Hematopoietic multipotent progenitor cell treated with erythropoietin and hydrocortisone succinate and interleukin-3 and kit ligand, for 8 days (in vitro differentiated cells): ENCODE measurements around the gene KRT32.
A peak's percentile ranks its signal among the peaks of the same experiment; 100 is the strongest.

Source experiments
- DNase-seq: peaks from one replicate; pipeline ENCODE4 v3.0.0-alpha.2; 2015

KRT32 gene

DNA sequence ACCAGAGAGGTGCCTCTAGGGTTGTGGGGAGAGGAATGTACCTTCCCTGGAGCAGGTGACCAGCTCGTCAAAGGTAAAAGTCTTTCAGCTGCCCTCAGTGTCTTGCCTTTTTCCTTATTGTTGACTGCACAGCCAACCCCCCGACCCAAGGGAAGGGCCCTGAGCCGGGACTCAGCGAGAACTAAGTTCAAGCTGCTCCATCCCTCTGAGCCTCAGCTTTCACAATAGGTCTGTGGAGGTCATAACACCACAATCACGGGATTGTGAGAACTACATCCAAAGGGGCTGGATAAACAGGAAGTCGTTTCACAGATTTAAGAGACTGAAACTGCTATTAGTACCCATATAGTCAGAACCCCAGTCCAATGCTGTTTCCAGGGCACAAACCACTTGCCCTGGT, 25.2 kb upstream of the KRT32 start:
- DNase-seq, result no peak

DNA sequence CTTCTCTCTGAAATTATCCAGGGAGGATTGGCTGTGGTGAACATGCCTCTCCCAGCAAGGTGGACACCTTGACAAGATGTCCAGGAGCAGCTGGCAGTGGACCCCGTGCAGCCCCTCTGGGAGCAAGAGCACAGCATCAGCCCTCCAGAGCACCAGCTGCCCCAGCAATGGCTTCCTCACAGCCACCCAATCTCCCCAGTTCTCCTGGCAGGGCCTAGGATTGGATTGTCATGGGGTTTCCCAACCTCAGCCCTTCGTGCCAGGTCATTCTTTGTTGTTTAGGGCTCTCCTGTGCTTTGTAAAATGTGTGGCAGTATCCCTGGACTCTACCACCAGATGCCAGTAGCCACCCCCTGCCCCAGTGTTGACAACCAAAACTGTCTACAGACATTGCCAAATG, 24.3 kb upstream of the KRT32 start:
- no peak for DNase-seq

DNA sequence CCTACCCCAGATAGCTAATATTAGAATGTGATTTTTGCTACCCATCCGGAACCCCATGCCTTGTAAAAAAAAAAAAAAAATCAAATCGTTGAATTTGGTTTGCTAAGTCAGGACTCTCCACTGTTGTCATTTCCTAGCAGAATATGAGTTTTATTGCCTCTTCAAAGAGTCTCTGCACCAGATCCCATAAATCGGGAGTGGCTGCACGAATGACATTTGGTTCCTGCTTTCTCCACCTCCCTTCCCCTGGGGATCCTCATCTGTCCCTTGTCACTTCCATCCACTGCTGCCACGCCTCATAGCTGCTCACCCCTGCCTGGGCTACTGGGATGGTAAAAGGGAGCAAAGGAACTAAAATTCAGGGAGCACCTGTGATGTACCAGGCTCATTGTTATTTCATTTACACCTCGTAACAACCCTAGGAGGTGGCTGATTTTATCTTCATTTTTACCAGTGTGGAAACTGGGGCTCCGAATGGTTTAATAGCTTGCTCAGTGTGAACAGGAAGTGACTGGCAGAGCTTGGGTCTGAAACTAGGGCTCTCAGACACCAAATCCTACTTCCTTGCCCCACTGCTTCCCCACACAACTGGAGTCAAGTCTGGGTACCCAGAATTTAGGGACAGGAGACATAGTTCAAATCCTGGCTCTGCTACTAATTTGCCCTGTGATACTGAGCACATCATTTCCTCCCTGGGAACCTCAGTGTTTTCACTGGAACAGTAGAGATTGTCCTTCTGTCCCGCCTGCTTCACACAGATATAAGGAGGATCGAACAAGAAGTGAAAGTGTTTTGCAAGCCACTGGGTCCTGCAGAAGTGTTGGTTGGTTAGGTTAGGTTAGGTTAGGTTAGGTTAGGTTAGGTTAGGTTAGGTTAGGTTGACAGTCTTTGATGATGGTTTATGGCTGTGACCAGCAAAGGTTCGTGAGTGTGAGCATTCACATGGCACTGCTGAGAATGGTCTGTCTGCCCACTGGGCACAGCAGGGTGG, 23.1 kb upstream of the KRT32 start:
- no peak for DNase-seq

DNA sequence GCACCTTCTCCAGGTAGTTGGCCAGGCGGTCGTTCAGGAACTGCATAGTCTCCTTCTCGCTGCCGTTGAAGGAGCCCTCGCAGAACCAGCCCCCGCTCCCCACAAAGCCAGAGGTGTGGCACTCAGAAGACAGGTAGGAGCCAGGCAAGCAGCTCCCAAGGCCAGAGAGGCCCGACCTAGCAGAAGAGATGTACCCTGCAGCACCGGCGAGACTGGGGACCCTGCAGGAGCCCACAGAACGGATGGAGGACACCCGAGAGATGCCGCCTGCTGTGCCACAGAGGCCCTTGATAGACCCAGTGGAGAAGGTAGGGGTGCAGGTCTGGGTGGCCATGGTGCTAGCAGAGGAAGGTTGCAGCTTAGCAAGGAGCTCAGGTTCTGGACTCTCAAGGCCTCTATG, 22.3 kb upstream of the KRT32 start, which contains the start of gene KRT36:
KRT36 (minus strand) TSS at position 380 of the 400 bp plus-strand sequence; CDS start at position 334, 46 bp downstream.
- no peak for DNase-seq

DNA sequence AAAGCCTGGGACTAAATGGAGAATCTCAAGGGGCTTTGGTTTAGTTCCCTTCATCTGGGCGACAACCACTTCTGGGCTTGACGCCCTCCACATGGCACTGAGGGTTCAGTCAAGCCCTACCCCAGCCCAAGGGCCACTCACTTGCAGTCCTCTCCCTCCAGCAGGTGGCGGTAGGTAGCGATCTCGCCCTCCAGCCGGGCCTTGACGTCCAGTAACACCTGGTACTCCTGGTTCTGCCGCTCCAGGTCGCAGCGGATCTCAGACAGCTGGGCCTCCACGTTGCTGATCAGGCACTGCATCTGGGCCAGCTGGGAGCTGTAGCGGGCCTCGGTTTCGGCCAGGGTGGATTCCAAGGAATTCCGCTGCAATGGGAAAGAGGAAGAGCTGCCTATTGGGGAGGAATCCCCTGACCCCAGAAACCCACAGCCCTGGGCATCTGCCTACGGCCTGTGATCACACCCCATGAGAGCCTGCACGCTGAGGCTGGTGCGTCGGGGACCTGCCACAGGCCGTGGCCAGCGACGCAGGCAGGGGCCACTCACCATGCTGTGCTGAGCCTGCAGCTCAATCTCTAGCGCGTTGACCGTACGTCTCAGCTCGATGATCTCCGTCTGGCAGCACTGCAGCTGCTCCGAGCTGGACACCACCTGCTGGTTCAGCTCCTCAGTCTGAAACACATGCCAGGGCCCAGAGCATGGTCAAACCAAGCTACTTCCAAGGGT, 19.8 kb upstream of the KRT32 start:
- DNase-seq, result peak; percentile 53

DNA sequence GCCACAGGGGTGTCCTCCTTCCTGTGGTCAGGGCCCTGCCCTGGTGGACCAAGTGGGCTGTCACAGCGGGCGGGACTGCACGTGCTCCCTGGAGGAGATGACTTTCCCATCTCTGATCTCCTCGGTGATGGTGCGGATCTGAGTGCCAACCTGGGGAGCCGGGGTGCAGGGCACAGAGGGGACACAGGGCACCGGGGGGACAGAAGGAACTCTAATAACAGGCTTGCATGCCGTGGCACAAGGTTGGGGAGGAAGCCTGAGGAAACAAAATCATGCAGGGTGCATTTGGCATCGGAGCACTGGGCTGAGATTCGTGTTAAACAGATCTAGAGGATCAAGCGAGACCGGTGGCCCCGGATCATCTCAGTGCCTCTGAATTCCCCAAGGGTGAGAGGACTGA, 19.1 kb upstream of the KRT32 start:
- no peak for DNase-seq

DNA sequence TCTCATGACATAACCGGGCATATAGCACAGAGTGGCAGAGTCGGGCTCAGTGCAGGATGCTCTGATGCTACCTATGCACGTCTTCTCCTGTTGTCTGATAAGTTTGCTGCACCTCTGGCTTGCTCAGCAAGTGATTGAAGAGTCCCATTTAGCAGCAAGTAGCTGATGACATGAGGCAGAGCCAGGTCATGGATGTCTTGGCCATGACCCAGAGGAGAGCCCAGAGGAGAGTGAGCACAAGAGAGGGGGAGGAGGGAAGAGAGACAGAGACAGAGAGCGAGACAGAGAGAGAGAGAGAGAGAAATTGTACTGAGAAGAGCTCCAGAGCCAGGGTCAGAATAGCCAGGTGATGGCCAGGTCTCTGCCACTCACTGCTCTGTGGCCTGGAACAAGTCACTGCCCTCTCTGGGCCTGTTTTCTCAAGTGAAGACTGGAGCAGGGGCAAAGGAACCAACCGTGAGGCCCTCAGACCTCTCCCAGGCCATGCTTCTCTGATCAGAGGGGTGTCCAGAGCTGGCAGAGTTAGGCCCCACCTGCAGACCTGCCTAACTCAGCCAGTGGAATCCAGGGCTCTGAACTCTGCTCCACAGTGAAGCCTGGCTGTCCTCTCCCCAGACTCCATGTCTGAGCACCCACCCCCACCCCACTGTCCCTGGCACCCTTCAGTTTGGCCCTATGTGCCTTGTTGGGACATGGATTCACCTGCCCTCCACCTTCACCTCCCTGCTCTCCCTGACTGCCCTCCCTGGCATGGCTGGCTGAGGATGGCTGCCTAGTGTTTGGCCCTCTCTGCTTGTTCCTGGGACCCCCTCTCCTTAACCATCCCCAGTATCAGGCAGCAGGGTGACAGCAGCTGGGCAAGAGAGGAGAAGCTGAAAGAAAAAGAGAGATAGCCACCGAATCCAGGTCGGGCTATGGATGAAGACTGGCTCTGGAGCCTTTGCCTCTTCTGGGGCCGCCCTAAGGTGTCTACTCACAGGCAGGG, 18.0 kb upstream of the KRT32 start:
- no peak for DNase-seq

DNA sequence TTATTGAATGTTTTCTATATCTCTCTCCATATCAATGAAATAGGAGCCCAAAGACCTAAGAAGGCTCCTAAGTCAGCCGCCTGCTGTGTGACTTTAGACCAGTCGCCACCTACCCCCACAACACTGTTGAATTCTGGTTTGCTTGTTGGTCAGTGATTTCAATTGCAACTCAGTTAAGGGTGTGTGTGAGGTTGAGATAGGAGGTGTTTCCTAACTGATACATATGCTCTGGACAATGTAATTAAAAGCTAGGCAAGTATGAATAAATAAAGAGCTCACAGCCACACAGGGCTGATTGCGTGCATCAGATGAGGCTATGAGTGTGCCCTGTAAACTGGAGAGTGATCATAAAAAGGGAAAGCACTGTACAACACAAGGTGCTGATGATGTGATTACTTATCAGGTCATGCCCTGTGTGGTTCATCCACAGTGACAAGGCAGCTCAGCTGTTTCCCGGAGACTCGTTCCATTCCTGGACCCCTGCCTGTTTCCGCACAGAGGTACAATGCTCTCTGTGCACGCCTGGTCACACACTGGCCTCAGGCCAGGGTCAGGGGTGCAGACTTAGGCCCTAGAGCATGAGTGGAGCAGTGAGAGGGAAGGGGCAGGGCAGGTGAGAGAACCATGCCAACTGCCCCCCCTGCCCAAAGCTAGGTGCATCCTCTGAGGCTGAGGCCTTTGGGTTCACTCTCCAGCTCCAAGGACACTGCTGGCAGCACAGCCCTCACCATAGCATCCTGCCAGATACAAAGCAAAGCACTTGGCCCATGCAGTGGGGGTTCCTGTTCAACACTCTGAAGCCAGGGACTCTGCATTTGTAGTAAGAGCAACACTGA, 17.0 kb upstream of the KRT32 start:
- DNase-seq, result peak; percentile 47

DNA sequence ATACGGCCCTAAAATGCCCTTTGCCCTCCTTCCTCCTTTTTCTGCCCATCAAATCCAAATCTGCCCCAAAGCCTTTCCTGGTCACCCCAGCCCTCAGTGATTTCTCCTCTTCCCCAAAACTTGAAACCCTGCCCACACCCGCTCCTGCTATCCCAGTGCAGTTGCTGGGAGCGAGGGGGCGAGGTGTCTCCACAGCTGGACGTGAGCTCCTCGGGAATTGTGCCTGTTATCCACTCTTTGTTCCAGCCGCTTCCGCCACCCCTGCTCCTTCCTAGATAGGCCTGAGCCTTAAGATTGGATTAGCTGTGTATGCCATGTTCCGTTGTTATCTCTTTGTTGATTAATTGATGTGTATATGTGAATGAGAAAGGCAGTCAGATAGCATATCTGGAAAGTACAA, 16.3 kb upstream of the KRT32 start:
- no peak for DNase-seq

DNA sequence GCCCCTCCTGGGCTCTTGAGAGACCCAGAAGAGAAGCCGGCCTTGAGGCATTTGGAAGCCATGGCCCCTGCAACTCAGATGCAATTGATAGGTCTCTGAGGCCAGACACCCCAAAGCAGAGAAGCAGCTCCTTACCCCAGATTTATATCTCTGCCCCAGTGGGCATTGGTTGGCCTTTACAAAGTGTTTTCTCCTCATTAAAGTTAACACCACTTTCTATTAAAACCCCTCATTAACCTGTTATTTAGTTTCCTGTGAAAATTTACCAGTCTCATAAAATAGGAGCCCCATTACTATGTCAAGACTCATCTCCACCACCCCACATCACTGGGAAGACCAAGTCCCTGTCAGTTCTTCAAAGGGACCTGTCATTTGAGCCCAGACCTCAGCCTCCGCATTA, 13.8 kb upstream of the KRT32 start, which contains the start of gene KRT35:
KRT35 (minus strand) TSS at position 116 of the 400 bp plus-strand sequence; CDS start at position 62, 54 bp downstream.
- DNase-seq, result no peak

DNA sequence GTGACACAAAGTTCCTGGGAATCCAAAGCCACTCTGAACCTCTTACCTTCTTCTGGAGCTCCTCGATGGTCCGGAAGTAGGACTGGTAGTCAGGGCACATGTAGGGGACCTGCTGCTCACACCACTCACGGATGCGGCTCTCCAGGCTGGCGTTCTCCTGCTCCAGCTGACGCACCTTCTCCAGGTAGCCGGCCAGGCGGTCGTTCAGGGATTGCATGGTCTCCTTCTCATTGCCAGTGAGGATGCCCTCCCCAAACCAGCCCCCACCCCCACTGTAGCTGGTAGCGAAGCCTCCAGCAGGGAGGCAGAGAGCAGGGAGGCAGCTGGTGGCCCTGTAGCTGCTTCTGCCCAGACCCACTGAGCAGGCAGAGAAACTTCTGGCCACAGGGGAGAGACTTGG, 13.4 kb upstream of the KRT32 start:
- no peak for DNase-seq

DNA sequence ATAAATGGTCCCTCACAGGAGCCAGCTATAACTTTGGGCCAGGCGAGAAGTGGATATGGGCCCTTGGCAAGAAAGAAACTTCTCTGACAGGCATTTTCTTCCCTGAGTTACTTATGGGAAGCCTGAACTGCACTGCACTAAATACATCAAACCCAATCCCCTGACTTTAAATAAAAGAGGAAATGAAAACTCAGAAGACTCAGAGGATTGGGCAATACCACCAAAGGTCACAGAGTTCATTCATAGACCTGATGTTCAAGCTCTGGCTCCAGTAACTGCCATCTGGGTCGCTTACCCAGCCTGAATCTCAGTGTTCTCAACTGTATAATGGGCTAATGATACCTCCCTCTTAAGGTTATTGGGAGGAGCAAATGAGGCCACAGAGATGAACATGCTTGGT, 12.9 kb upstream of the KRT32 start:
- DNase-seq, result no peak

DNA sequence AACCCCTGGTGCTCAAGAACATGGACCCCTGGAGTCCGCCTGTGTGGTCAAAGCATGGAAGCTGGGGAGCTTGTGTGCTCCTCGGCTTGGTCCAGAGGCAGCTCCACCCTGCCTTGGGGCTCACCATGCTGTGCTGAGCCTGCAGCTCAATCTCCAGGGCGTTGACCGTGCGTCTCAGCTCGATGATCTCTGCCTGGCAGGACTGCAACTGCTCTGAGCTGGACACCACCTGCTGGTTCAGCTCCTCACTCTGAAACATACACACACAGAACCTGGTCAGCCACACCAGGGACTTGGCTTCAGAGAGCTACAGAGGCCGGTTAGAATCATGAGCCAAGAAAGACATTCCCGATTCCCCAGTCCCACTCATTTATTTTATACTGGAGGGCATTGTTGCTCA, 11.1 kb upstream of the KRT32 start:
- DNase-seq, result no peak

DNA sequence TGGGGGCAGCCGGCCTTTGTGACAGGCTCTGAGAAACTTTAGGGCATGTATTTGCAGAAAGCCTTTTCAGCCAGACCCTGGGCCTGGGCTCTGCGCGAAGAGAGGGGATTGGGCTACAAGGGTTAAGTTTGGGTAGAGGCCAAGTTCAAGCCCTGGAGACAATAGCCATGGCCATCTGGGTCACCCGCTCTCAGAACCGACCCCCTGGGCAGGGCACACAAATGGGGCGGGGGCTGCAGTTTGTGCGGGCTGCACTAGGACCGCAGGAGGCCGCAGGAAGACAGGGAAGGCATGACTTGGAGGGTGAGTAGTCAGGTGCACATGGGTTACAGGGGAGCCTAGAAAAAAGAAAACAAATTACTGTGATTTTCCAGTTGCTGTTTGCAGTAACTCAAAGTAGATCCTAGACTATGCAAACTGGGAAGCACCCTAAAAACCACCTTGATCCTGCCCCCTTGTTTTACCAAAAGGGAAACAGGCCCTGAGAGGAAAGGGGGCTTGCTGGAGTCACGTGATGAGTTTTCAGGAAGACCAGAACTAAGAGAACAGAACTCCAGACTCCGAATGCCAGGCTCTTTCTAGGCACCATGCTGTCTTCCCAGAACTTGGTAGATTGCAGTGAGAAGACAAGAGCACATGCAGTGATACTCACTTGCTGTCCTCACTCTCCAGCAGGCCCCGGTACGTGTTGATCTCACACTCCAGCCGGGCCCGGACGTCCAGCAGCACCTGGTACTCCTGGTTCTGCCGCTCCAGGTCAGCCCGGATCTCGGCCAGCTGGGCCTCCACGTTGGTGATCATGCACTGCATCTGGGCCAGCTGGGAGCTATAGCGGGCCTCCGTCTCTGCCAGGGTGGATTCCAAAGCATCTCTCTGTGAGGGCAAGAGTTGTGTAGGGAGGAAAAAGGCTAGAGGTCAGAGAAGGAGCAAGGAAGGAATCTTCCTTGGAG, 10.0 kb upstream of the KRT32 start:
- DNase-seq, result no peak

DNA sequence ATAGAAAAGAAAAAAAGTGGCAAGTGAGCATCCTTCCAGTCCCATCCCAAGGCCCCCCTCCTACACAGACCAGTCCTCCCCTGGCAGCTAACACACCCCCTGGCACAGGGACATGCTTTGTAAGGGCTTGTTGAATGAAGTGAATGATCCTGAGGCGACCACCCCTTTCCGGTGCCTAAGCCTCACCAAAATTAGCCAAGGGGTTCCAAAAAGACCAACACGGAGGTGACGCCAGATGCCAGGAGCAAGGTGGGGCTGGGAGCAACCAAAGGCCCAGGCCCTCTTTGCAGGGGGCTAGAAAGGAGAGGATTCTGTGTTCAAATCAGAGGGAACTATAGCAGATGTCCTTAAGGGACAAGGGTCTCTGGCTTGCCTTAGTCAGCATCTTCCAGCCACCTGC, 8.2 kb upstream of the KRT32 start:
- no peak for DNase-seq

DNA sequence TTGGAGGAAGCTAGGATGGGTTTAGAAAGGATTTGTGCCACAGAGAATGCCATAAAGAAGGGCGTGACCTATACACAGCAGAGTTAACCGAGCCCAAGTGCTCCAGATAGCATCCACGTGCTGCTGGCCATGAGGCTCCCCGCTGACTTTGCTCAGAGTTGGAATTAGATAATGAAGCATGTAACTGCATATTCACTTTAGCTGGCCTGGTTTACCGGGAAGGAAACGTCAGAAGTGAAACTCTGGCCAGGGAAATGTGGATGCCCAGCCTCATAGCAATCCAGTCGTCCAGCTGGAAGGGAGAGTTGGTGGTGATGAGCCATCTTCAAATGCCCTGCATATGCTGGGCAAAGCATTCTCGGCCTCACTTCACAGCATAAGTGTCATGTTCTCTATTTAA, 7.7 kb upstream of the KRT32 start:
- no peak for DNase-seq

DNA sequence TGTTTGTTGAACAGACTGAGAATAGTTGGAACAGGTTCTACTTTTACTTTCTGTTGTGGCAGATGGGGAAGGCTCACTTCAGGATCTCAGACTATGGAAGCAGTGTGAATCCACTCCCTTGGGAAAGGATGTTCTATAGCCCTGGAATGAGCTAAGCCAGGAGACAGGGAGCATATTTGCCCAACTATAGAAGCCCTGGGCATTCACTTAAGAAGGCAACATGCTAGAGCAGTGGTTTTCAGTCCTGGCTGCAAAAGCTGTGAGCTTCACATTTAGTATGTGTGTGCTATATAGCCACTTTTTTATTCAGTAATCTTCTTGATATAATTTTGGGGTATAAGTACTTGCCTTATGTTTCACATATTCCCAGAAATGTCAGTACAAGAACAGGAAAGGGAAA, 1.2 kb upstream of the KRT32 start:
- no peak for DNase-seq

DNA sequence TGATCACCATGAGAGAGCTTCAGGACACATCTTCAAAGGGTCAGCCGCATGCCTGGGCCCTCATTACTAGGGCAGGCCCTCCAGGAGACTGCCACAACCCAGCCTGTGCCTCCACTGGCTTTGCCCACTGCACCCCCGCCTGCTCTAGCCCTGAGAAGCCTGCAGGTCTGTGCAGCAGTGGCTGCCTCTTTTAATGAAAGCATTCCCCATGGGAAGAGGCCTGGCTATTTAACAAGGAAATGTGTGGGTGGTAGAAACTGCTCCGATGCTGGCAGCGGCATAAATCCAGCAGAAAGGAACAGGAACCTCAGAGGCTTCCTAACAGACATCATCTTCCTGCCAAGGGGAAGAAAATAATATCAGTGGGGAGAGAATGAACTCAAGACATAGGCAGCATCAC, 375 bp upstream of the KRT32 start:
- DNase-seq, result no peak

DNA sequence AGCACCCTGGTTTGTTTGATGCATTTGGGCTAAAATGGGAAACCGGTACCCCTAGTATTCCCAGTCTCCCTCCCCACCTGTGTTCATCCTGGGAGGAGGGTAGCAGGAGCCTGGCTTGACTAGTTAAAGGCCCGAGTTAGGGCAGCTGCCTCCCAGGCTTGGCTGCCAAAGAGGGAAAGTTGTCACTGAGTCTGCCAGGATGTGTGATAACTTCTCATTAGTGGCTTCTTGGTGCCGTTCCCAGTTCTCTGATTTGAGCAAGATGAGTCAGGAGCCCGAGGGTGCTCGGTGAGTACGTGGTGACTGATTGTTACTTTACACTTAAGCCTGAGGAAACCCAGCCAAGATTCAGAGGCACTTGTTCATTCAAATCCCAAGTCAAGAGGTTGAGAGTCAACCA, 2.5 kb downstream of the KRT32 start:
- DNase-seq, result no peak

DNA sequence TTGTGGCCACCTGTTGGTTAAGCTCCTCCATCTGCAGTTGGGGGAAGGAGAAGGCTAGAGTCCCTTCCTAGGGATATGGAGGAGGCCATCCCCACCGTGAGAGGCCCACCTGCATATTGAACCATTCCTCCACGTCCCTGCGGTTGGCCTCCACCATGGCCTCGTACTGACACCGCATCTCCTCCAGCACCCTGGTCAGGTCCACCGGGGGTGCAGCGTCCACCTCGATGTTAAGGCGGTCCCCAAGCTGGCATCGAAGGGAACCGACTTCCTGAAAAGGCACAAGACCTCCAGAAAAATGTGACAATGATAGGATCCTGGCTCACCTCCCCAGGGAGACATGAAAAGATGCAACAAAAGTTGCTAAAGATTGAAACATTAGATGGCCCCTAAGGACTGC, 3.0 kb downstream of the KRT32 start:
- DNase-seq, result no peak

DNA sequence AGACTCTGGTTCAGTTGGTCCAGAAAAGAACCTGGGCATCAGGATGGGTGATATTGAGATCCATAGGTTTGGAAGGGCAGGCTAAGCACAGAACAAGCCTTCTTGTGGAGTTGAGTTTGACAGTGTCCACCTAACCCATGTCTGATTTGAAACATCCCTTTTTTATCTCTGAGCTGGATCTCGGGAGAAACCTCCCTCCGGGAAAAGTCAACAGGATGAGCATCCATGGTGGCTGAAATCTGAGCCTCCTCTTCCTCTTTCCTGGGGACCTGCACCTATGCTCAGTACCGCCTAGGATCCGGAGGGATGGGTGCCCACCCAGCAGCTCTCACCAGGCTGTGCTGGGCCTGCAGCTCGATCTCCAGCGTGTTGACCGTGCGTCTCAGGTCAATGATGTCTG, 3.4 kb downstream of the KRT32 start:
- DNase-seq, result no peak
